MM.1S (cell line): ENCODE data around the gene STMND1.

Experiments
- DNase-seq: peaks from one replicate; pipeline ENCODE4 v3.0.0-alpha.2; 2015
- H2AFZ ChIP-seq: fragments of 300-600 bp; sonication (generic); 2 replicates; pipeline ENCODE4 v1.6.0; 2016; ENCODE audit warnings: antibody characterized with exemption, low read length
- H3F3A ChIP-seq: fragments of 300-600 bp; sonication (generic); 2 replicates; pipeline ENCODE4 v1.6.1; 2016; ENCODE audit warnings: mild to moderate bottlenecking, antibody characterized with exemption, low read length, moderate library complexity, mixed read lengths; ENCODE audit not compliant: insufficient read depth
- H3K27ac ChIP-seq: fragments of 300-600 bp; sonication (generic); 2 replicates; pipeline ENCODE4 v1.5.1; 2016; ENCODE audit warnings: mild to moderate bottlenecking, low read length
- H3K27me3 ChIP-seq: fragments of 300-600 bp; sonication (generic); replicated peaks from 2 replicates; pipeline ENCODE4 v1.6.0; 2016; ENCODE audit warnings: low read length; ENCODE audit not compliant: insufficient read depth
- H3K36me3 ChIP-seq: fragments of 300-600 bp; sonication (generic); replicated peaks from 2 replicates; pipeline ENCODE4 v1.6.1; 2016; ENCODE audit warnings: mild to moderate bottlenecking, low read length, mixed read lengths; ENCODE audit not compliant: insufficient read depth
- H3K4me1 ChIP-seq: fragments of 300-600 bp; sonication (generic); 2 replicates; pipeline ENCODE4 v1.6.1; 2016; ENCODE audit warnings: low read length, mixed read lengths
- H3K4me2 ChIP-seq: fragments of 300-600 bp; sonication (generic); 2 replicates; pipeline ENCODE4 v1.6.0; 2016; ENCODE audit warnings: low read depth, low read length
- H3K4me3 ChIP-seq: fragments of 300-600 bp; sonication (generic); 2 replicates; pipeline ENCODE4 v1.5.1; 2016; ENCODE audit warnings: low read length, mixed read lengths
- H3K79me2 ChIP-seq: fragments of 300-600 bp; sonication (generic); 2 replicates; pipeline ENCODE4 v1.6.1; 2016; ENCODE audit warnings: mixed run types, low read length, mixed read lengths
- H3K9ac ChIP-seq: fragments of 300-600 bp; sonication (generic); 2 replicates; pipeline ENCODE4 v1.6.1; 2016; ENCODE audit warnings: low read length, mixed read lengths
- H3K9me2 ChIP-seq: fragments of 300-600 bp; sonication (generic); replicated peaks from 2 replicates; pipeline ENCODE4 v1.6.1; 2016; ENCODE audit warnings: mild to moderate bottlenecking, low read length, mixed read lengths; ENCODE audit not compliant: insufficient read depth
- H3K9me3 ChIP-seq: fragments of 300-600 bp; sonication (generic); replicated peaks from 2 replicates; pipeline ENCODE4 v1.6.1; 2016; ENCODE audit warnings: mild to moderate bottlenecking, low read length, mixed read lengths; ENCODE audit not compliant: insufficient read depth
- H4K20me1 ChIP-seq: fragments of 300-600 bp; sonication (generic); 2 replicates; pipeline ENCODE4 v1.6.1; 2016; ENCODE audit warnings: mild to moderate bottlenecking, low read length, moderate library complexity, mixed read lengths; ENCODE audit not compliant: insufficient read depth
- CTCF ChIP-seq: fragments of 300-600 bp; sonication (generic); IDR thresholded peaks from 2 replicates; pipeline ENCODE4 v1.5.1; 2016; ENCODE audit warnings: antibody characterized with exemption, low read length, mixed read lengths
- EZH2 ChIP-seq: fragments of 300-600 bp; sonication (generic); optimal IDR thresholded peaks from 2 replicates; pipeline ENCODE3; 2017; ENCODE audit warnings: low read depth, mild to moderate bottlenecking, antibody characterized with exemption, low read length, mixed read lengths
- EZH2phosphoT487 ChIP-seq: fragments of 300-600 bp; sonication (generic); IDR thresholded peaks from 2 replicates; pipeline ENCODE4 v1.6.1; 2018; ENCODE audit warnings: antibody characterized with exemption, low read length

Gene STMND1

GRCh38 chr6:17144016-17144415, 42.2 kb downstream of the STMND1 start:
- H3K36me3 ChIP-seq = no peaks in the 10 kb centered on the region
- H3F3A ChIP-seq = no peaks in the 10 kb centered on the region
- H3K27me3 ChIP-seq = no peaks in the 10 kb centered on the region
- no peak overlapping the region for H2AFZ ChIP-seq
- H3K27ac ChIP-seq = no peak overlapping the region
- no peaks in the 10 kb centered on the region for H3K9me3 ChIP-seq
- TF ChIP-seq CTCF = no peak
- no peak for TF ChIP-seq EZH2phosphoT487
- TF ChIP-seq EZH2 = no peak
- no peak overlapping the region for H3K4me3 ChIP-seq
- H3K9ac ChIP-seq = no peak overlapping the region
- no peak overlapping the region for H3K4me2 ChIP-seq
- no peaks in the 10 kb centered on the region for H3K79me2 ChIP-seq
- no peaks in the 10 kb centered on the region for H4K20me1 ChIP-seq
- no peaks in the 10 kb centered on the region for H3K9me2 ChIP-seq
- DNase-seq = no peak
- H3K4me1 ChIP-seq = no peaks in the 10 kb centered on the region

- no peak for DNase-seq
- H3K9me2 ChIP-seq = no peaks in the 10 kb centered on the region
- H3K4me3 ChIP-seq = no peak overlapping the region
- no peaks in the 10 kb centered on the region for H3K9me3 ChIP-seq
- no peaks in the 10 kb centered on the region for H3K27me3 ChIP-seq
- H4K20me1 ChIP-seq = no peaks in the 10 kb centered on the region
- H3K9ac ChIP-seq = no peak overlapping the region
- no peaks in the 10 kb centered on the region for H3K4me1 ChIP-seq
- no peaks in the 10 kb centered on the region for H3F3A ChIP-seq
- no peak overlapping the region for H3K27ac ChIP-seq
- H3K36me3 ChIP-seq = no peaks in the 10 kb centered on the region
- no peak overlapping the region for H3K4me2 ChIP-seq
- no peak overlapping the region for H2AFZ ChIP-seq
- no peaks in the 10 kb centered on the region for H3K79me2 ChIP-seq
- no peak for TF ChIP-seq EZH2
- TF ChIP-seq EZH2phosphoT487 = no peak
- TF ChIP-seq CTCF = no peak
Measured at GRCh38 chr6:17149571-17149970, 47.7 kb downstream of the STMND1 start.

GRCh38 chr6:17150096-17150495, 48.2 kb downstream of the STMND1 start:
- Histone ChIP-seq H3K9me3 (no peaks in the 10 kb centered on the region), H3K4me2 (no peak overlapping the region), H3F3A (no peaks in the 10 kb centered on the region), H2AFZ (no peak overlapping the region), H3K27ac (no peak overlapping the region), H4K20me1 (no peaks in the 10 kb centered on the region), H3K36me3 (no peaks in the 10 kb centered on the region), H3K9me2 (no peaks in the 10 kb centered on the region), H3K4me3 (no peak overlapping the region), H3K9ac (no peak overlapping the region), H3K27me3 (no peaks in the 10 kb centered on the region), H3K79me2 (no peaks in the 10 kb centered on the region), H3K4me1 (no peaks in the 10 kb centered on the region)
- no peak for DNase-seq
- TF ChIP-seq EZH2 = no peak
- TF ChIP-seq EZH2phosphoT487 = no peak
- no peak for TF ChIP-seq CTCF
